Muscle of leg (tissue), 11 donors: Measurements from ENCODE around the gene PTCSC3. TPM values are rescaled to one million over a fixed set of nuclear protein-coding genes. Genes with fewer than 3 reads are reported as not detected.

ENCODE experiments used
- DNase-seq: peaks from one replicate; pipeline ENCODE4 v3.0.0; 2013
- H3K27ac ChIP-seq: one replicate; pipeline ENCODE4 v1.5.1; 2013; ENCODE audit warnings: mild to moderate bottlenecking, low read length, control low read depth
- H3K27me3 ChIP-seq: one replicate; pipeline ENCODE4 v1.6.1; 2013; ENCODE audit warnings: low read length; ENCODE audit not compliant: control insufficient read depth, insufficient read depth
- H3K36me3 ChIP-seq: one replicate; pipeline ENCODE4 v1.6.1; 2013; ENCODE audit warnings: low read length; ENCODE audit not compliant: control insufficient read depth, insufficient read depth
- H3K4me1 ChIP-seq: one replicate; pipeline ENCODE4 v1.6.1; 2013; ENCODE audit warnings: low read length; ENCODE audit not compliant: control insufficient read depth, insufficient read depth
- H3K4me3 ChIP-seq: one replicate; pipeline ENCODE4 v1.5.1; 2013; ENCODE audit warnings: low read length, control low read depth
- H3K9me3 ChIP-seq: replicated peaks from 2 replicates; pipeline ENCODE4 v1.6.1; 2013; ENCODE audit warnings: low read depth, low read length; ENCODE audit not compliant: control insufficient read depth
- WGBS: methylation state at CpG from one replicate; pipeline ENCODE4 v1.1.5; 2013; ENCODE audit warnings: missing lambda C conversion rate; ENCODE audit not compliant: insufficient coverage; 5-methylcytosine and 5-hydroxymethylcytosine counted together
- polyA plus RNA-seq, 8 donors: library from polyadenylated mRNA; unstranded; fragments of 120-200 nt; gene quantifications; one replicate each; pipeline versions ENCODE4 v1.2.1 to v1.2.3, GENCODE V29; 2013; ENCODE audit warnings: inconsistent platforms in 1 of 8, low replicate concordance in 1 of 8; ENCODE audit not compliant: insufficient read length in 8 of 8, insufficient read depth in 1 of 8
- total RNA-seq: library from RNA; stranded (reverse); fragments of 120-200 nt; gene quantifications from one replicate; pipeline ENCODE4 v1.2.4, GENCODE V29; 2013

The PTCSC3 gene
- total and polyA plus RNA-seq, 9 donors = not detected

DNA sequence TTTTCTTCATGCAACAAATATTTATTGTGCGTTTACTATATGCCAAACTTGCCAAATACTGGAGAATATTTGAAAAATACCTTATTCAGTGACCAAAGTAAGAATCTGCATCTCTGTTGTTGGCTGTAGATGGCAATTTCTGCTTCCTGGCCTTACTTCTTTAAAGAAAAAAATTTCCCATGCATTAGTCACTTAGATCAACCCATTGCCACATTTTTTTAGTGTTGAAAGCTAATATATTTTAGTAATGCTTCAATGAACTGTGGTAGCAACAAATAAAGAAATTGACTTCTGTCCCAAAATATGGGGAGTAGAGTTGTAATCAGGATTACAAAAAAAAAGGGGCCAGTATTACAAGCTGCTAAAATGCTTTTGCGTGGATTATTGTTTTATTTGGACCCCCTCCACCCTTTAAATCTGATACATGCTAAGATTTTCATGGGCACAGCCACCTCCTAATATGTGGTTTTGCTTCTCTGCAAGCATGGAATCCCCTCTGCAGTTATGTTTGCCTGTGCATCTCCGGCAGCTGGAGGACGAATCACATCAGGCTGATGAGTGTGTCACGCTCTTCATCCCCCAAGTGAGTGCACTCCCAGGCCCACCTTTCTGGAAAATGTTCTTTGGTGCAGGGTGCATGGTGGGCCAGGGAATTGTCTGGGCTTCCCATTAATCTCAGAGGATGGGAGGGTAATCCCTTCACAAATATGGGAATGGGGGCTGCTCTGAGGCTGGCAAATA is 38.1 kb upstream of the PTCSC3 start:
- 35% methylated on average over 2 of the region's 5 CpGs for WGBS

DNA sequence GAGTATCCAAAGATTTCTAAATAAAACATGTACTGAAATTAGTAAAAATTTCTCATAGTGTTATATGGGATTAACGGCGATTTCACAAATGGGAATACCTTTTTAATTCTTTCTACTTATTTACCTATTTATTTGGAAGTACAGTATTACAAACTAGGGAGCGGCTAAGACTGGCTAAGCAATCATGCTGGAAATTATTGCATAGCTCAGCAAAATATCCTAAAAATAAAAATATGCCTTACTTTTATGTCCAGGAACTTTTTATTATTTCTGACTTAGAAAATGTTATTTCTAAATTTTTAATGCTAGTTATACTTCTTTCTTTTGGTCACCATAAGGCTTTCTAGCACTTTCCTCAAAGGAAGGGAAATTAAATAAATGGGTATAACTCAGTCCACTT is 36.5 kb upstream of the PTCSC3 start:
- no CpG with 5 or more reads among the region's 3 CpGs for WGBS

More for the DNA sequence above, 38.1 kb upstream of the PTCSC3 start:
- H3K4me3 ChIP-seq = no peak overlapping the region
- no peak overlapping the region for H3K27ac ChIP-seq
- H3K9me3 ChIP-seq = no peaks in the 10 kb centered on the region
- no peaks in the 10 kb centered on the region for H3K27me3 ChIP-seq
- H3K4me1 ChIP-seq = no peaks in the 10 kb centered on the region
- H3K36me3 ChIP-seq = no peaks in the 10 kb centered on the region
- no peak for DNase-seq

DNA sequence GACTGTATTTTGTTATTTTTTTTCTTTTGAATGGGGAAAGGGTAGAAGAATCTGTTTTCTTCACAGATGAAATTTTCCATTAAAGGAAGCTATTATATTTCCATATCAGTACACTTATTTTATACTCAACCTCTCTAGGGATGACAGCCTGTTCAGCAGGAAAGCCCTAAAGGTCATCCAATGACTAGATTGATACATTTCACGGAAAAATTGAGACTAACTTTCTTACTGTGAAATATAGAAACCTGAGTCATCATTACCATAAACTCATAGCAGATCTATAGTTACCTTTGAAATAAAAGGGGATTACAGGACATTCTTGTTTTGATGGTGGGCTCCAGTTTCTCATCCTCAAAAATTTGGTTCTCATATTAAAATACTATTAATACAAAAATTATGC is 36.1 kb upstream of the PTCSC3 start:
- DNase-seq = no peak
- WGBS = no CpG with 5 or more reads among the region's 1 CpG
- H3K9me3 ChIP-seq = no peaks in the 10 kb centered on the region

More for the DNA sequence above, 36.5 kb upstream of the PTCSC3 start:
- Histone ChIP-seq H3K36me3 (no peaks in the 10 kb centered on the region), H3K27ac (no peak overlapping the region), H3K4me1 (no peaks in the 10 kb centered on the region), H3K4me3 (no peak overlapping the region), H3K27me3 (no peaks in the 10 kb centered on the region), H3K9me3 (no peaks in the 10 kb centered on the region)
- no peak for DNase-seq

DNA sequence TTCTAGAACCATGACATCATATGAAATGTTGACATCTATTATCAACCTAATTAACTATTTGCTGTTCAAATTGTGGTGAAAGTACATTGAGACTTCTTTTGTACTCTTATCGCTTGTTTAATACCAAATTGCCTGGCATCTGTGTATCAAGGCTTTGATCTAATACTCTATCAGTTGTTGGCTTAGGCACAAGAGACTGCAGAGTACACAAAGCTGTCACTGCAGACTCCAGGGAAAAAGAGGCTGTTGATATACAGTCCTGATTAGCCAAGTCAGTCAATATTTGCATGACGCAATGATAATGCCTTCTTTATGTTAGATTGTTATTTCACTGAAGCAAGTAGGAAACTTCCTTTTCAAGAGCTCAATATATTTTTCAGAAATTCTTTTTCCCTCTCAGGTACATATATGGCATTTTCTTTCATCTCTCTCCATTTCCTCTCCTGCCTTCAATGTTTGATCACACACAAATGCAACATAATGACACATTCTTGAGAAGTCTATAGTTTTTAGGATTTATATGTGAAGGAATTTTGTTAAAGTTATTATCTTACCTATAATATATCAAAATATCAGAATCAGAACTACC is 32.3 kb upstream of the PTCSC3 start:
- no peaks in the 10 kb centered on the region for H3K9me3 ChIP-seq
- DNase-seq = no peak
- no peaks in the 10 kb centered on the region for H3K27me3 ChIP-seq
- WGBS = no CpG with 5 or more reads among the region's 2 CpGs
- H3K4me3 ChIP-seq = no peak overlapping the region
- H3K27ac ChIP-seq = no peak overlapping the region
- no peaks in the 10 kb centered on the region for H3K4me1 ChIP-seq
- H3K36me3 ChIP-seq = no peaks in the 10 kb centered on the region

More for the DNA sequence above, 36.1 kb upstream of the PTCSC3 start:
- no peaks in the 10 kb centered on the region for H3K36me3 ChIP-seq
- H3K27me3 ChIP-seq = no peaks in the 10 kb centered on the region
- no peak overlapping the region for H3K27ac ChIP-seq
- H3K4me1 ChIP-seq = no peaks in the 10 kb centered on the region
- no peak overlapping the region for H3K4me3 ChIP-seq

DNA sequence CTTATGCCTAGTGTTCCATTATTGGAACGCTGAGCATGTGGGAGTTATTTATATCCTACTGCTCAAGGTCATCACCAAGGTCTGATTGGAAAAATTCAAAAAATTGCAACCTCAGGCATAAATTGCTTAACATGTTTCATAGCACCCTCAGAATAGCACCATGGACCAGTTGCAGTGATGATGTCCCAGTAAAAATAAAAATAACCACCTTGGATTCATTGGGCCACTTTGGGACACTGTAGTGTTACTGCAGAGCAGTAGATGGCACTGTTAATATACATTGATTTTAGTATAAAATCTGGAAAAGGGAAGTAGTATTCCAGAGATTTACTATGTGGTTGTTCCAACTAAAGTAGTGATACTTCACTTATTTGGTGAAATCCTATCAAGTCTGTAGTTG is 31.0 kb upstream of the PTCSC3 start:
- Histone ChIP-seq H3K9me3 (no peaks in the 10 kb centered on the region), H3K4me3 (no peak overlapping the region), H3K36me3 (no peaks in the 10 kb centered on the region), H3K27me3 (no peaks in the 10 kb centered on the region), H3K4me1 (no peaks in the 10 kb centered on the region), H3K27ac (no peak overlapping the region)
- no CpG with 5 or more reads among the region's 1 CpG for WGBS
- DNase-seq = no peak

DNA sequence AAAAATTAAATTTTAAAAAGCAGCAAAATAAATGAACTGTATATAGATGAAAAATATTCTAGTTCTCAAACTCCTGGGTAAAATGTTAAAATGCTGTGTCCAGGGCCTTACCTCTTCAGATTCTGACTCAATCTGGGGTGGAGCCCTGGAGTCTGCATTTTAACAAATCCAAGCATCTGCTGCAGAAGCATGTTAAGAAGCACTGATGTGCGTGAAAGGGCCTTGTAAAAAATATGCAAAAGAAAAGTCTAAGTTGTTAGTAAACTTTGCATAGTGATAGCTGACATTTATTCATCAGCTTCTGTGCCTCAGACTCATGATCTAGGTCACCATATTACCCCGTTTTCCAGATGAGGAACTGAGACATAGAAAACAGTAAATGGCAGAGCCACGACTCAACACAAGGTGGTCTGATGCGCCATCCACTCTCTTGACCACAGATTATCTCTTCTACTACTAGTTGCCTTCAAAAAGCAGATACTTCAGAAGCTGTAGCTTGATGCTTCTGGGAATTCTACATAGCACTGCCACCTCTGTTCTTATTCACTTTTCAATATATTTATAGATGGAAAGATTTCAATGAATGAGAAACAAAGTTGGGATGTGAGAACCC is 28.0 kb upstream of the PTCSC3 start:
- 83% methylated on average over 1 of the region's 4 CpGs for WGBS
- Histone ChIP-seq H3K4me3 (no peak overlapping the region), H3K27ac (no peak overlapping the region), H3K9me3 (no peaks in the 10 kb centered on the region), H3K36me3 (no peaks in the 10 kb centered on the region), H3K27me3 (no peaks in the 10 kb centered on the region), H3K4me1 (no peaks in the 10 kb centered on the region)
- DNase-seq = no peak

DNA sequence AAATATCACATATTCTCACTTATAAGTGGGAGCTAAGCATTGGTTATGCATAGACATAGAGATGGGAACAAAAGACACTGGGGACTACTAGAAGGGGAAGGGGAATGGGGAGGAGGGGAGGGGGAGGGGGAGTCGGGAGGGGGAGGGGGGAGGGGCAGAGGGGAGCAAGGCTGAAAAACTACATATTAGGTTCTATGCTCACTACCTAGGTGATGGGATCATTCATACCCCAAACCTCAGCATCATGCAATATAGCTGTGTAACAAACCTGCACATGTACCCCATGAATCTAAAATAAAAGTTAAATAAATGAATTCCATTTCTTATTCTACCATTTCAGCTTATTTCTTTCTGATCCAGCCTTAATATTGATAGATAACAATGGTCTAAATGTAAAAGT is 21.9 kb upstream of the PTCSC3 start:
- Histone ChIP-seq H3K27ac (no peak overlapping the region), H3K4me3 (no peak overlapping the region), H3K36me3 (no peaks in the 10 kb centered on the region), H3K27me3 (no peaks in the 10 kb centered on the region), H3K9me3 (no peaks in the 10 kb centered on the region), H3K4me1 (no peaks in the 10 kb centered on the region)
- no CpG with 5 or more reads among the region's 1 CpG for WGBS
- no peak for DNase-seq

DNA sequence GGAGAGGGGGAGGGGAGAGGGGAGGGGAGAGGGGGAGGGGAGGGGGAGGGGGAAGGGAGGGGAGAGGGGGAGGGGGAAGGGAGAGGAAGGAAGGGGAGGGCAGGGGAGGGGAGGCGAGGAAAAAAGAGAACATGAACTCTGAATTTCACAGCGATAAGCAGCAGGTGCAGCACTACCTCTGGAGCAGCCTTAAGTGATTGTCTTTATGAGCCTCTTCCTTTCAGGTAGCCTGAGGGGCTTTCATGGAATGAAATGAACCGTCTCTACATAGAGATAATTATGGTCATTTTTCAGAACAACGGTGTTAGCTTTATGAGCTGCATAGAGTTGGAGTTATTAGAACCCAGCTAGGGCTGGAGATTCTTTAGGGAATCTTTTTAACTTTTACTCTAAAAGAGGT is 18.1 kb upstream of the PTCSC3 start:
- H3K4me1 ChIP-seq = no peaks in the 10 kb centered on the region
- no peak for DNase-seq
- no peaks in the 10 kb centered on the region for H3K36me3 ChIP-seq
- 100% methylated on average over 1 of the region's 4 CpGs for WGBS
- H3K9me3 ChIP-seq = no peaks in the 10 kb centered on the region
- no peak overlapping the region for H3K4me3 ChIP-seq
- no peak overlapping the region for H3K27ac ChIP-seq
- no peaks in the 10 kb centered on the region for H3K27me3 ChIP-seq

DNA sequence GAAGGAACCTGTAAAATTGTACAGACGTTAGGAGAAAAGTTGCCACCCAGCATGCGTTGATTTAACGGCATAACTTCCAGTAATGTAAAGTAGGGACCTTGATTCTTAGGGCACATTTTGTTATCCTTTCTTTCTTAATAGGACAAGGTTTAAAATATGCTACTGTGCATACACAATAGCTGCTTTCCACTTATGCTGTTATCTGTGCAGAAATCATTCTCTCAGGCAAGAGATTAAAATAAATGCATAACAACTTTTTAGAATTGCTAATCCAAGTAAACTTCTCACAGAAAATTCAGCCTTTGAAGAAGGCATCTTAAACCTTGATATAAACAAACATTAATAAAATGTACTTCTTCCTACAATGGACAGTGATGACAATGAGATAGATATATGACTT is 16.0 kb upstream of the PTCSC3 start:
- Histone ChIP-seq H3K36me3 (no peaks in the 10 kb centered on the region), H3K27me3 (no peaks in the 10 kb centered on the region), H3K9me3 (no peaks in the 10 kb centered on the region), H3K4me1 (no peaks in the 10 kb centered on the region), H3K27ac (no peak overlapping the region), H3K4me3 (no peak overlapping the region)
- no CpG with 5 or more reads among the region's 3 CpGs for WGBS
- DNase-seq = no peak

DNA sequence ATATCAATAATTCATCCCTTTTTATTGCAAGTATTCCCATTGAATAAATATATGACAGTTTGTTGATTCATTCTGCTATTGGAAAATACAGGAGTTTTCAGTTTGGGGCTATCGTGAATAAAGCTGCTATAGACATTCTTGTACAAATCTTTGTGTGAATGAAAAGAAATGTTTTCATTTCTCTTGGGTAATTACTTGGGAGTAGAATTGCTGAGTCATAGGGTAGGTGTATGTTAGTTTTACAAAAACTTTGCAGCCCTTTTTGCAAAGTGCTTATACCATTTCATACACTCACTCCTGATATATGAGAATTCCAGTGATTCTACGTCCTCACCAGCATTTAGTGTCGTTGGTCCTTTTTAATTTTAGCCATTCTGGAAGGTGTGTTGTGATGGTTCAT is 6.9 kb upstream of the PTCSC3 start:
- no CpG with 5 or more reads among the region's 3 CpGs for WGBS
- peaks cover 5% of the 10 kb centered on the region for H3K9me3 ChIP-seq
- H3K36me3 ChIP-seq = no peaks in the 10 kb centered on the region
- no peak overlapping the region for H3K27ac ChIP-seq
- no peaks in the 10 kb centered on the region for H3K27me3 ChIP-seq
- DNase-seq = no peak
- H3K4me1 ChIP-seq = no peaks in the 10 kb centered on the region
- no peak overlapping the region for H3K4me3 ChIP-seq
